HepG2 (cell line): ENCODE results near the gene TLE7. TPM values are rescaled to one million over a fixed set of nuclear protein-coding genes. Genes with fewer than 3 reads are reported as not detected.

Experiments
- ATAC-seq: fragments of 200-7000 bp; cut with Tn5 transposase; 3 replicates; pipeline ENCODE4 v1.9.1; 2020; ENCODE audit warnings: mild to moderate bottlenecking, moderate library complexity
- BruUV-seq: library from RNA; stranded (reverse); fragments of 400-500 nt; replicated peaks from 2 replicates; lab custom pipeline; 2021; lab: Mats Ljungman, UMichigan
- CTCF ChIA-PET: fragments of 300-600 bp; formaldehyde crosslinking; extraction: SDS; loops from one replicate; lab custom pipeline; 2021; ENCODE audit warnings: low total read pairs, inconsistent platforms, low intra/inter-chr PET ratio; lab: Yijun Ruan, JAX
- POLR2A ChIA-PET: fragments of 350-600 bp; sonication (Branson Sonifier 250); formaldehyde crosslinking; loops from one replicate; lab custom pipeline; 2020; ENCODE audit warnings: antibody characterized with exemption, inconsistent platforms; lab: Yijun Ruan, JAX
- DNase-seq: peaks from one replicate; pipeline ENCODE4 v3.0.0-alpha.2; 2015; ENCODE audit warnings: low spot score
- FAIRE-seq: peaks from 3 replicates; lab custom pipeline; 2011; peaks lifted over from hg19 to GRCh38; lab: Jason Lieb, UNC
- H2AFZ ChIP-seq: one replicate; pipeline ENCODE4 v1.6.1; 2011; ENCODE audit warnings: low read length, inconsistent platforms
- H3K27ac ChIP-seq: fragments of 300-600 bp; 3 replicates; pipeline ENCODE4 v1.8.0; 2011; ENCODE audit warnings: mixed run types, mild to moderate bottlenecking, mixed read lengths, low read length, inconsistent platforms; ENCODE audit not compliant: insufficient read depth; ENCODE audit errors: extremely low read length
- H3K27me3 ChIP-seq, 2 experiments: fragments of 200-600 bp in 1 of 2; 2 replicates in 1 of 2; 3 replicates in 1 of 2; pipeline versions ENCODE4 v1.6.0 to v1.8.0; 2011; ENCODE audit warnings: low read length in 2 of 2, mild to moderate bottlenecking in 2 of 2, moderate library complexity in 2 of 2, inconsistent platforms in 1 of 2; ENCODE audit not compliant: insufficient read depth in 2 of 2, control insufficient read depth in 1 of 2
- H3K36me3 ChIP-seq, 2 experiments: fragments of 200-600 bp in 1 of 2; replicated peaks in 1 of 2; 2 replicates in 1 of 2; 3 replicates in 1 of 2; pipeline versions ENCODE4 v1.5.1 to v1.8.0; 2011; ENCODE audit warnings: low read length in 2 of 2, inconsistent platforms in 1 of 2; ENCODE audit not compliant: insufficient read depth in 2 of 2, control insufficient read depth in 1 of 2
- H3K4me1 ChIP-seq: 2 replicates; pipeline ENCODE4 v1.5.1; 2012; ENCODE audit warnings: low read length, inconsistent platforms; ENCODE audit not compliant: insufficient read depth
- H3K4me2 ChIP-seq: 2 replicates; pipeline ENCODE4 v1.6.0; 2011; ENCODE audit warnings: low read depth, low read length, inconsistent platforms
- H3K4me3 ChIP-seq, 3 experiments: fragments of 200-600 bp in 1 of 3; sonication (generic), shearing (Covaris generic) in 1 of 3; replicated peaks in 1 of 3; 2 replicates each; pipeline ENCODE4 v1.5.1; 2011 to 2016; ENCODE audit warnings: low read length in 3 of 3, inconsistent platforms in 2 of 3, low read depth in 2 of 3, mild to moderate bottlenecking in 2 of 3, control low read depth in 1 of 3, mixed read lengths in 1 of 3; ENCODE audit not compliant: insufficient read depth in 1 of 3
- H3K79me2 ChIP-seq: one replicate; pipeline ENCODE4 v1.6.1; 2011; ENCODE audit warnings: low read length, inconsistent platforms; ENCODE audit not compliant: insufficient read depth
- H3K9ac ChIP-seq: 2 replicates; pipeline ENCODE4 v1.6.0; 2011; ENCODE audit warnings: mild to moderate bottlenecking, low read depth, low read length, inconsistent platforms; ENCODE audit not compliant: insufficient read depth
- H3K9me3 ChIP-seq: 2 replicates; pipeline ENCODE4 v1.5.1; 2012; ENCODE audit warnings: mild to moderate bottlenecking, low read length
- H4K20me1 ChIP-seq: 2 replicates; pipeline ENCODE4 v1.6.0; 2011; ENCODE audit warnings: inconsistent platforms, mild to moderate bottlenecking, low read length, moderate library complexity; ENCODE audit not compliant: insufficient read depth
- AGO1 ChIP-seq: fragments of 200-400 bp; formaldehyde crosslinking; IDR thresholded peaks from 2 replicates; pipeline ENCODE4 v1.6.1; 2017; ENCODE audit warnings: mild to moderate bottlenecking, low read depth, low read length, moderate library complexity; ENCODE audit not compliant: poor library complexity, severe bottlenecking
- ATAD3A ChIP-seq: sonication (generic); formaldehyde crosslinking; IDR thresholded peaks from 2 replicates; pipeline ENCODE4 v1.4.0; 2020; ENCODE audit warnings: missing genetic modification reagents
- BATF2 ChIP-seq: sonication (generic); formaldehyde crosslinking; IDR thresholded peaks from 2 replicates; pipeline ENCODE4 v1.8.0; 2022; ENCODE audit warnings: mild to moderate bottlenecking, missing genetic modification reagents, moderate library complexity
- ELF4 ChIP-seq: sonication (generic); formaldehyde crosslinking; IDR thresholded peaks from 2 replicates; pipeline ENCODE4 v1.5.0; 2020; ENCODE audit warnings: missing genetic modification reagents, mild to moderate bottlenecking, moderate library complexity, borderline replicate concordance
- HMGXB3 ChIP-seq: sonication (generic); formaldehyde crosslinking; IDR thresholded peaks from 2 replicates; pipeline ENCODE4 v1.4.0; 2020; ENCODE audit warnings: missing genetic modification reagents, borderline replicate concordance
- HOXD1 ChIP-seq: sonication (generic); formaldehyde crosslinking; IDR thresholded peaks from 2 replicates; pipeline ENCODE4 v1.5.0; 2020; ENCODE audit warnings: missing genetic modification reagents
- KLF16 ChIP-seq, 2 experiments: sonication (generic) in 1 of 2; formaldehyde crosslinking in 1 of 2; IDR thresholded peaks; 2 replicates each; pipeline versions ENCODE4 v1.6.1 to v1.8.0; 2016 to 2023; ENCODE audit warnings: missing genetic modification reagents in 2 of 2, missing compliant biosample characterization in 1 of 2
- MEIS2 ChIP-seq: sonication (generic); formaldehyde crosslinking; IDR thresholded peaks from 2 replicates; pipeline ENCODE4 v1.9.0; 2021; ENCODE audit warnings: mild to moderate bottlenecking, missing genetic modification reagents
- SNAI1 ChIP-seq: sonication (generic); formaldehyde crosslinking; IDR thresholded peaks from 2 replicates; pipeline ENCODE4 v1.5.0; 2020; ENCODE audit warnings: mild to moderate bottlenecking, missing genetic modification reagents, borderline replicate concordance
- SRSF1 ChIP-seq: fragments of 200-400 bp; formaldehyde crosslinking; optimal IDR thresholded peaks from 2 replicates; pipeline ENCODE3; 2017; ENCODE audit warnings: mild to moderate bottlenecking, low read depth, low read length, moderate library complexity
- ZNF24 ChIP-seq: fragments of 450-650 bp; IDR thresholded peaks from 2 replicates; pipeline ENCODE4 v1.6.1; 2017; ENCODE audit warnings: antibody characterized with exemption, mild to moderate bottlenecking
- WGBS: methylation state at CpG from one replicate; pipeline ENCODE4 v1.1.6; 2017; ENCODE audit warnings: low lambda C conversion rate; 5-methylcytosine and 5-hydroxymethylcytosine counted together
- in situ Hi-C: cut with HindIII; loops from 2 replicates; pipeline ENCODE4 v1.10.0; 2017; ENCODE audit warnings: low pct_unique_long_range_greater_than_20kb; ENCODE audit not compliant: extremely low pct_ligation_motif_present
- intact Hi-C: fragments of 100-400 bp; cut with micrococcal nuclease; formaldehyde crosslinking; loops from one replicate; pipeline ENCODE4 v1.10.0; 2022; ENCODE audit not compliant: unreplicated experiment
- polyA plus RNA-seq, 8 experiments: library from polyadenylated mRNA; depleted of rRNA in 3 of 8; stranded (reverse) in 7 of 8; unstranded in 1 of 8; fragments of >200 nt; fragmentation: Illumina TruSeq in 4 of 8; extraction: Trizol in 4 of 8; gene quantifications; 2 replicates each; pipeline versions ENCODE4 v1.2.1 to v1.2.3, GENCODE V29; 2011 to 2016; ENCODE audit warnings: low read depth in 4 of 8, missing spikeins in 1 of 8, mixed read lengths in 1 of 8; ENCODE audit not compliant: insufficient read depth in 1 of 8
- total RNA-seq, 5 experiments: library from RNA; depleted of rRNA; stranded (reverse); fragments of >200 nt; fragmentation: Illumina TruSeq; extraction: Trizol; gene quantifications; 2 replicates each; pipeline ENCODE4 v1.2.3, GENCODE V29; 2016; ENCODE audit warnings: low read depth in 1 of 5

The TLE7 gene
- total and polyA plus RNA-seq, 2 of the 13 experiments (the other 11 are each of a cell fraction or from before 2014, with no cell fraction given) = not detected

GRCh38 chr16:71467810-71468209, 26.0 kb upstream of the TLE7 start (continued):
- peak; percentile 96 for TF ChIP-seq HMGXB3 (CRISPR knock-in tag)

GRCh38 chr16:71464231-71464630, 22.4 kb upstream of the TLE7 start:
- no peak overlapping the region for H3K9ac ChIP-seq
- BruUV-seq = no TSS peak
- no peaks in the 10 kb centered on the region for H4K20me1 ChIP-seq
- no peaks in the 10 kb centered on the region for H3K36me3 ChIP-seq
- H3K4me1 ChIP-seq = peaks cover 25% of the 10 kb centered on the region
- no peak for FAIRE-seq
- CTCF ChIA-PET = no interaction called here
- no peaks in the 10 kb centered on the region for H3K9me3 ChIP-seq
- H3K4me2 ChIP-seq = no peak overlapping the region
- no peak overlapping the region for H2AFZ ChIP-seq
- POLR2A ChIA-PET = interaction anchor here (3.4 kb wide), 1 partner anchor 20 kb away, joined by 58 read pairs; no protein-coding TSS in a partner anchor
- WGBS = 0% methylated on average over 1 of the region's 1 CpG
- in situ Hi-C loops = no loop called here
- no peaks in the 10 kb centered on the region; a peak in 1 of 5 replicates for H3K27me3 ChIP-seq
- DNase-seq = no peak
- no peak overlapping the region for H3K27ac ChIP-seq
- intact Hi-C loops = loop anchor here (5.0 kb wide), 1 partner anchor 33 kb away; no protein-coding TSS in a partner anchor
- H3K4me3 ChIP-seq = no peak overlapping the region
- H3K79me2 ChIP-seq = peaks cover 21% of the 10 kb centered on the region
- no peak for ATAC-seq
- no peak for TF ChIP-seq MEIS2
- TF ChIP-seq ZNF24 = no peak
- TF ChIP-seq ATAD3A (CRISPR knock-in tag) = no peak
- TF ChIP-seq HOXD1 = no peak
- no peak for TF ChIP-seq ELF4 (CRISPR knock-in tag)
- no peak for TF ChIP-seq KLF16 (CRISPR knock-in tag; IDR thresholded peaks at IDR 0.05)
- TF ChIP-seq SRSF1 = no peak
- no peak for TF ChIP-seq AGO1
- no peak for TF ChIP-seq SNAI1
- TF ChIP-seq BATF2 (CRISPR knock-in tag) = no peak
